Stimulated activated CD8-positive, alpha-beta memory T cell treated with anti-CD3 and anti-CD28 coated beads, Interleukin-7, amount 100 ng/mL, for 4 hours (primary cell): Measurements from ENCODE around the gene RFXANK.

Experiments
- DNase-seq, 2 donors: peaks; one replicate each; pipeline ENCODE4 v3.0.0-alpha.2; 2020; ENCODE audit warnings: low read depth in 2 of 2

RFXANK gene

DNA sequence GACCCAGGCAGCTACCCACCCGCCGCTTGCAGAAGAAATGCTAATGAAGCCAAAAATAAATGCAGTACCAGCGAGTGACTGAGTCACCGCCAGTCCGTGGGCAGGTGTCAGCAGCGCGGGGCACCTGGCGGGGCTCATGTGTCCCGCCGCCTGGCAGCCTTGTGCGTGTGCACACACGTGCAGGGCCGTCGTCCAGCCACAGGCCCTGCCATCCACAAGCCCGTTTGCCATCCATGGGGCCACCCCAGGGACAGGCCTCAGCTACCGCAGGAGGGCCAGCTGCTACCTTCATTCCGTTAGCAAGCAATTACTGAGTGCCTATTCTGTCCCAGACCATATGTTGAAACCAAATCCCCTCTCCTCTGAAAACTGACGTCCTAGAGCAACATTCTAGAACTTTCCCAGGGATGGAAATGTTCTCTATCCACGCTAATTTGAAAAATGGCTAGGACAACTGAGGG, 40.2 kb downstream of the RFXANK start:
- no peak for DNase-seq

GRCh38 chr19:19234220-19234816, 42.3 kb downstream of the RFXANK start:
- DNase-seq: no peak

- DNase-seq: no peak
Observed at GRCh38 chr19:19236173-19236572, 44.1 kb downstream of the RFXANK start.

DNA sequence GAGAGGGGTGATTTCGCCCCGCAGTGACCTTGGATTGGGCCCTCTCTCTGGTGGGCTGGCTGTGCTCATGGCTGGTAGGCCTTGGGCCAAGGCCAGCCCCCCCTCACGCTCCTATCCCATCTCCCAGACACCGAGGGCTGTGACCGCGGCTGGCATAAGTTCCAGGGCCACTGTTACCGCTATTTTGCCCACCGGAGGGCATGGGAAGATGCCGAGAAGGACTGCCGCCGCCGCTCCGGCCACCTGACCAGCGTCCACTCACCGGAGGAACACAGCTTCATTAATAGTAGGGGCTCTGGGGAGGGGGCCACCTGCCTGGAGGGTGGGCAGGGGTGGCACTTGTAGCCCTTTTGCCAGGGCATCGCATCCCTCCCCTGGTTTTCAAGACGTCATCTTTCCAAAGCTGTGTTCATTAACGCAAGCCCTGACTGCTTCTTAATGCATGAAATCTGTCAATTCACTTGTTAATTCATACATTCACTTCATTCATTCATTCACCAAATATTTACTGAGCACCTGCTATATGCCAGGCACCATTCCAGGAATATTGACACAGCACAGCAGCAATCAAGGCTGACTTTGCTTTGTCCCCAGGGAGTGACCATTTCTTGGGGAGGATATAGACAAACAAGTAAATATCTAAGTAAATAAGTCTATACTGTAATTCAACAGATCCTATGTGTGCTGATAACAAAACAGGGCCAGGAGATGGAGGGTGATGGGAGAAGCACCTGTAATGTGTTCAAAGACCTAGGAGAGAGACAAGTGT, 46.3 kb downstream of the RFXANK start:
- no peak for DNase-seq

DNA sequence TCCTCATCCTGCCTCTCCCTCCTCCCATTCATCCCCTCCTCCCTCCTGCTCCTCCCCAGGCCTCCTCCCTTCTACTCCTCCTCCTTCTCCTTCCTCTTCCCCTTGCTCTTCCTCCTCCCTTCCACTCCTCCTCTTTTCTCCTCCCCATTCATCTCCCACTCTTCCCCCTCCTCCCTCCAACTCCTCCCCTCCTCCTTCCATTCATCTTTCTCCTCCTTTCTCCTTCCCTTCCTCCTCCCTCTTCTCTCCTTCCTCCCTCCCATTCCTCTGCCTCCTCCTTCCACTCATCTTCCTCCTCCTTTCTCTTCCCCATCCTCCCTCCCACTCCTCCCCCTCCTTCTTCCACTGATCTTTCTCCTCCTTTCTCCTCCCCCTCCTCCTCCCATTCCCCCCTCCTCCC, 47.6 kb downstream of the RFXANK start:
- no peak for DNase-seq

DNA sequence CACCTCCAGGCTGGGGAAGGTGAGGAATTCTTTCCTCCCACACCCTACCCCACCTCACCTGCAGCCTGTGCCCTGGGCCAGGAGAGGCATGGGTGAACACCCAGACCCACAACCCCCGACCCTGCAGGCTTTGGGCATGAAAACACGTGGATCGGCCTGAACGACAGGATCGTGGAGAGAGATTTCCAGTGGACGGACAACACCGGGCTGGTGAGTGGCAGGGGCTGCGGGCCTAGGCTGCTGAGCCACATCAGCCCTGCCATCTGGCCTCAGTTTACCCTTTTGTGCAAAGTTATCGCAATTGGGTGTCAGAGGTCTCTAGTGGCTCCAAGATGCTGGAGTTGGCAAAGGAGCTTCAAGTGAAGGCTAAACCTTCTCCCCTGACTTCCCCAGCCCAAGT, 48.4 kb downstream of the RFXANK start:
- DNase-seq: no peak

- no peak for DNase-seq
Observed at GRCh38 chr19:19250196-19250801, 58.2 kb downstream of the RFXANK start.
